ENCODE results near the gene PACRG. TPM values are rescaled to one million over a fixed set of nuclear protein-coding genes. Genes with fewer than 3 reads are reported as not detected.

Gene PACRG
- total and polyA plus RNA-seq, 4 donors, result 0.47 to 3.8 (median 2.4) TPM

- TF ChIP-seq EGR1 (IDR thresholded peaks at IDR 0.05; ENCODE audit: low read depth in 2 of 2) (no peak), CTCF (IDR thresholded peaks at IDR 0.05; ENCODE audit: low read depth, low read length, missing input control) (no peak), HNF4G (IDR thresholded peaks at IDR 0.05) (no peak), GABPA (IDR thresholded peaks at IDR 0.05 in 1 of 2, conservative IDR thresholded peaks at IDR 0.05 in 1 of 2) (no peak), HNF4A (conservative IDR thresholded peaks at IDR 0.05) (no peak), RAD21 (IDR thresholded peaks at IDR 0.05) (no peak), SP1 (IDR thresholded peaks at IDR 0.05) (no peak), TAF1 (conservative IDR thresholded peaks at IDR 0.05) (no peak), RXRA (IDR thresholded peaks at IDR 0.05) (no peak), YY1 (IDR thresholded peaks at IDR 0.05) (no peak)
These were observed 612.6 kb downstream of the PACRG start (continued) for GRCh38 chr6:163340201-163340887.

- Histone ChIP-seq H3K36me3 (ENCODE audit: control insufficient read depth in 4 of 4, insufficient read depth in 3 of 4, low read depth in 1 of 4, low read length in 3 of 4) (no peaks in the 10 kb centered on the region), H3K9ac (ENCODE audit: low read depth in 1 of 2, low read length in 2 of 2) (no peak overlapping the region), H3K27me3 (ENCODE audit: control insufficient read depth in 4 of 4, insufficient read depth in 4 of 4, low read length in 3 of 4) (no peaks in the 10 kb centered on the region), H3K4me3 (ENCODE audit: low read depth in 1 of 3, low read length in 3 of 3) (no peak overlapping the region), H3K4me1 (ENCODE audit: control insufficient read depth in 4 of 4, insufficient read depth in 4 of 4, low read length in 3 of 4) (peaks cover 0 to 5% (median 3%) of the 10 kb centered on the region in 4 donors), H3K9me3 (ENCODE audit: control insufficient read depth in 4 of 4, low read length in 3 of 4) (no peaks in the 10 kb centered on the region), H3K27ac (ENCODE audit: low read depth in 1 of 2, low read length in 2 of 2) (no peak overlapping the region)
- WGBS, result 94% methylated on average over 16 of the region's 16 CpGs
- no peak for DNase-seq (ENCODE audit: low spot score)
- TF ChIP-seq NR2F2 (IDR thresholded peaks at IDR 0.05) (no peak), JUND (IDR thresholded peaks at IDR 0.05) (no peak), CTCF (IDR thresholded peaks at IDR 0.05; ENCODE audit: low read depth, low read length, missing input control) (no peak)
These were observed 613.7 kb downstream of the PACRG start for GRCh38 chr6:163341224-163342061.

GRCh38 chr6:163342571-163343539 lies 615.1 kb downstream of the PACRG start:
- TF ChIP-seq MAX (IDR thresholded peaks at IDR 0.05), result no peak
- TF ChIP-seq TAF1 (conservative IDR thresholded peaks at IDR 0.05), result no peak
- TF ChIP-seq EGR1 (IDR thresholded peaks at IDR 0.05; ENCODE audit: low read depth in 2 of 2), result no peak
- Histone ChIP-seq H3K9me3 (ENCODE audit: control insufficient read depth in 4 of 4, low read length in 3 of 4) (no peaks in the 10 kb centered on the region), H3K4me3 (ENCODE audit: low read depth in 1 of 3, low read length in 3 of 3) (no peak overlapping the region), H3K27ac (ENCODE audit: low read depth in 1 of 2, low read length in 2 of 2) (no peak overlapping the region), H3K9ac (ENCODE audit: low read depth in 1 of 2, low read length in 2 of 2) (no peak overlapping the region), H3K27me3 (ENCODE audit: control insufficient read depth in 4 of 4, insufficient read depth in 4 of 4, low read length in 3 of 4) (no peaks in the 10 kb centered on the region), H3K4me1 (ENCODE audit: control insufficient read depth in 4 of 4, insufficient read depth in 4 of 4, low read length in 3 of 4) (peaks cover 0 to 5% (median 3%) of the 10 kb centered on the region in 4 donors), H3K36me3 (ENCODE audit: control insufficient read depth in 4 of 4, insufficient read depth in 3 of 4, low read depth in 1 of 4, low read length in 3 of 4) (no peaks in the 10 kb centered on the region)
- WGBS, result 85% methylated on average over 24 of the region's 24 CpGs
- no peak for DNase-seq (ENCODE audit: low spot score)
